ENCODE results near the gene PKD1. TPM values are rescaled to one million over a fixed set of nuclear protein-coding genes. Genes with fewer than 3 reads are reported as not detected.
A peak's percentile ranks its signal among the peaks of the same experiment; 100 is the strongest.

Gene PKD1
- total and polyA plus RNA-seq, 2 of the 13 experiments (the other 11 are each of a cell fraction or from before 2014, with no cell fraction given), result 22.1 to 23.0 TPM

GRCh38 chr16:2071454-2072202, 64.1 kb downstream of the PKD1 start:
- H3K79me2 ChIP-seq (ENCODE audit: insufficient read depth, low read length), result no peaks in the 10 kb centered on the region
- ChIA-PET CTCF (ENCODE audit: low intra/inter-chr PET ratio, low total read pairs) (no interaction called here), POLR2A (no interaction called here)
- H2AFZ ChIP-seq (ENCODE audit: low read length), result no peak overlapping the region
- H3K27ac ChIP-seq (ENCODE audit: extremely low read length, insufficient read depth, low read length), result no peak overlapping the region
- TF ChIP-seq ONECUT2 (CRISPR knock-in tag; IDR thresholded peaks at IDR 0.05) (no peak), ZZZ3 (CRISPR knock-in tag; IDR thresholded peaks at IDR 0.05; ENCODE audit: borderline replicate concordance) (no peak), ZNF841 (CRISPR knock-in tag; IDR thresholded peaks at IDR 0.05; ENCODE audit: borderline replicate concordance) (no peak), CTCF (CRISPR knock-in tag; IDR thresholded peaks at IDR 0.05) (peak; percentile 30)
- H3K9ac ChIP-seq (ENCODE audit: insufficient read depth, low read depth, low read length), result no peak overlapping the region
- in situ Hi-C loops (cut with HindIII; ENCODE audit: extremely low pct_ligation_motif_present, low pct_unique_long_range_greater_than_20kb), result no loop called here
- intact Hi-C loops (cut with micrococcal nuclease; ENCODE audit: unreplicated experiment), result no loop called here
- 94% methylated on average over 12 of the region's 34 CpGs for WGBS (ENCODE audit: low lambda C conversion rate)
- peak; percentile 22; the same call in 1 of the 3 replicates for ATAC-seq
- H3K36me3 ChIP-seq (replicated peaks in 1 of 2; ENCODE audit: control insufficient read depth in 1 of 2, insufficient read depth in 2 of 2, low read length in 2 of 2), result peaks cover 25 to 29% of the 10 kb centered on the region in 2 experiments
- no peak overlapping the region for H3K4me2 ChIP-seq (ENCODE audit: low read depth, low read length)
- no peak overlapping the region for H3K4me3 ChIP-seq (replicated peaks in 1 of 3; ENCODE audit: insufficient read depth in 1 of 3, low read depth in 2 of 3, low read length in 3 of 3)
- H3K4me1 ChIP-seq (ENCODE audit: insufficient read depth, low read length), result no peaks in the 10 kb centered on the region
- no peaks in the 10 kb centered on the region for H4K20me1 ChIP-seq (ENCODE audit: insufficient read depth, low read length)
- H3K9me3 ChIP-seq (ENCODE audit: low read length), result no peaks in the 10 kb centered on the region
- H3K27me3 ChIP-seq (ENCODE audit: control insufficient read depth in 1 of 2, insufficient read depth in 2 of 2, low read length in 2 of 2), result no peaks in the 10 kb centered on the region
- no peak for DNase-seq (ENCODE audit: low spot score)
- no peak for FAIRE-seq
- no TSS peak for BruUV-seq (replicated peaks)
